WTC11 (cell line): Measurements from ENCODE around the gene SGCB.

Source experiments
- CREM ChIP-seq: sonication (generic); formaldehyde crosslinking; IDR thresholded peaks from 2 replicates; pipeline ENCODE4 v1.8.1; 2022; ENCODE audit warnings: mild to moderate bottlenecking, missing genetic modification reagents, moderate library complexity
- ETV6 ChIP-seq: sonication (generic); formaldehyde crosslinking; IDR thresholded peaks from 2 replicates; pipeline ENCODE4 v1.8.1; 2022; ENCODE audit warnings: mild to moderate bottlenecking, missing genetic modification reagents
- NFYB ChIP-seq: sonication (generic); formaldehyde crosslinking; conservative IDR thresholded peaks from 2 replicates; pipeline ENCODE4 v1.8.0; 2022; ENCODE audit warnings: low read depth, missing genetic modification reagents
- TEAD4 ChIP-seq: sonication (generic); formaldehyde crosslinking; IDR thresholded peaks from 2 replicates; pipeline ENCODE4 v1.8.0; 2022; ENCODE audit warnings: mild to moderate bottlenecking, missing genetic modification reagents
- ZNF138 ChIP-seq: sonication (generic); formaldehyde crosslinking; conservative IDR thresholded peaks from 2 replicates; pipeline ENCODE4 v1.8.1; 2022; ENCODE audit warnings: mild to moderate bottlenecking, moderate library complexity, missing genetic modification reagents
- ZNF232 ChIP-seq: sonication (generic); formaldehyde crosslinking; IDR thresholded peaks from 2 replicates; pipeline ENCODE4 v1.8.0; 2022; ENCODE audit warnings: mild to moderate bottlenecking, missing genetic modification reagents
- TF ChIP-seq, protein P1 (sequence below): fragments of 200-600 bp; IDR thresholded peaks from 2 replicates; pipeline ENCODE4 v1.8.0; 2022; ENCODE audit warnings: antibody characterized with exemption
- TF ChIP-seq, protein P2 (sequence below): sonication (generic); formaldehyde crosslinking; IDR thresholded peaks from 2 replicates; pipeline ENCODE4 v1.8.0; 2022; ENCODE audit warnings: mild to moderate bottlenecking, missing genetic modification reagents
- TF ChIP-seq, protein P3 (sequence below): sonication (generic); formaldehyde crosslinking; IDR thresholded peaks from 2 replicates; pipeline ENCODE4 v1.8.1; 2022; ENCODE audit warnings: low read depth, missing genetic modification reagents, borderline replicate concordance
- TF ChIP-seq, protein P4 (sequence below): fragments of 250-450 bp; sonication (Bioruptor Pico); IDR thresholded peaks from 2 replicates; pipeline ENCODE4 v2.1.2; 2022; ENCODE audit warnings: mild to moderate bottlenecking, moderate library complexity
- TF ChIP-seq, protein P5 (sequence below): fragments of 250-450 bp; sonication (Bioruptor Pico); IDR thresholded peaks from 2 replicates; pipeline ENCODE4 v1.9.0; 2021; ENCODE audit warnings: mild to moderate bottlenecking, borderline replicate concordance

DNA sequence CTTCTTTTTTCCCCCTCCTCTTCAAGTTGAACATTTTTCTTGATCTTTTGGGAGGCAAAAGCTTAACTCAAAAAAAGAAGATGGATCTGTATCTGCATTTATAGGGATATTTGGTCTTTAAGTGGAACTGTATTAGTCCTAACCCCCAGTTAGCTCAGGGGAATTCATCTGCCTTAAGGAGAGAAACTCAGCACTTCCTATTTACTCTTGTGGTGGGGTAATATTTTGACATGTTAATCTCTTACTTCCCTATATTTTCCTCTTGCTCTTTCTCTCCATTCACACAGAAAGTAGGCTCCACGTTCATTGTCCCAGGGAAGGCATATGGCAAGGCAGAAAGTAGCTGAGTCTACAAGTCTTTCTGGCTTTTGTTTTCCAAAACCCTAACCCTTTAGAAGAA lies 23.2 kb downstream of the SGCB start:
- TF ChIP-seq, protein P1, sequence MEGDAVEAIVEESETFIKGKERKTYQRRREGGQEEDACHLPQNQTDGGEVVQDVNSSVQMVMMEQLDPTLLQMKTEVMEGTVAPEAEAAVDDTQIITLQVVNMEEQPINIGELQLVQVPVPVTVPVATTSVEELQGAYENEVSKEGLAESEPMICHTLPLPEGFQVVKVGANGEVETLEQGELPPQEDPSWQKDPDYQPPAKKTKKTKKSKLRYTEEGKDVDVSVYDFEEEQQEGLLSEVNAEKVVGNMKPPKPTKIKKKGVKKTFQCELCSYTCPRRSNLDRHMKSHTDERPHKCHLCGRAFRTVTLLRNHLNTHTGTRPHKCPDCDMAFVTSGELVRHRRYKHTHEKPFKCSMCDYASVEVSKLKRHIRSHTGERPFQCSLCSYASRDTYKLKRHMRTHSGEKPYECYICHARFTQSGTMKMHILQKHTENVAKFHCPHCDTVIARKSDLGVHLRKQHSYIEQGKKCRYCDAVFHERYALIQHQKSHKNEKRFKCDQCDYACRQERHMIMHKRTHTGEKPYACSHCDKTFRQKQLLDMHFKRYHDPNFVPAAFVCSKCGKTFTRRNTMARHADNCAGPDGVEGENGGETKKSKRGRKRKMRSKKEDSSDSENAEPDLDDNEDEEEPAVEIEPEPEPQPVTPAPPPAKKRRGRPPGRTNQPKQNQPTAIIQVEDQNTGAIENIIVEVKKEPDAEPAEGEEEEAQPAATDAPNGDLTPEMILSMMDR, result no peak
- TF ChIP-seq ZNF138 (CRISPR knock-in tag) (no peak), ZNF232 (CRISPR knock-in tag) (no peak), NFYB (CRISPR knock-in tag) (no peak), TEAD4 (no peak), CREM (CRISPR knock-in tag) (no peak), ETV6 (no peak)
- TF ChIP-seq, protein P2, sequence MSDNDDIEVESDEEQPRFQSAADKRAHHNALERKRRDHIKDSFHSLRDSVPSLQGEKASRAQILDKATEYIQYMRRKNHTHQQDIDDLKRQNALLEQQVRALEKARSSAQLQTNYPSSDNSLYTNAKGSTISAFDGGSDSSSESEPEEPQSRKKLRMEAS, result no peak
- TF ChIP-seq, protein P3, sequence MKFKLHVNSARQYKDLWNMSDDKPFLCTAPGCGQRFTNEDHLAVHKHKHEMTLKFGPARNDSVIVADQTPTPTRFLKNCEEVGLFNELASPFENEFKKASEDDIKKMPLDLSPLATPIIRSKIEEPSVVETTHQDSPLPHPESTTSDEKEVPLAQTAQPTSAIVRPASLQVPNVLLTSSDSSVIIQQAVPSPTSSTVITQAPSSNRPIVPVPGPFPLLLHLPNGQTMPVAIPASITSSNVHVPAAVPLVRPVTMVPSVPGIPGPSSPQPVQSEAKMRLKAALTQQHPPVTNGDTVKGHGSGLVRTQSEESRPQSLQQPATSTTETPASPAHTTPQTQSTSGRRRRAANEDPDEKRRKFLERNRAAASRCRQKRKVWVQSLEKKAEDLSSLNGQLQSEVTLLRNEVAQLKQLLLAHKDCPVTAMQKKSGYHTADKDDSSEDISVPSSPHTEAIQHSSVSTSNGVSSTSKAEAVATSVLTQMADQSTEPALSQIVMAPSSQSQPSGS (CRISPR knock-in tag), result no peak
- TF ChIP-seq, protein P4, sequence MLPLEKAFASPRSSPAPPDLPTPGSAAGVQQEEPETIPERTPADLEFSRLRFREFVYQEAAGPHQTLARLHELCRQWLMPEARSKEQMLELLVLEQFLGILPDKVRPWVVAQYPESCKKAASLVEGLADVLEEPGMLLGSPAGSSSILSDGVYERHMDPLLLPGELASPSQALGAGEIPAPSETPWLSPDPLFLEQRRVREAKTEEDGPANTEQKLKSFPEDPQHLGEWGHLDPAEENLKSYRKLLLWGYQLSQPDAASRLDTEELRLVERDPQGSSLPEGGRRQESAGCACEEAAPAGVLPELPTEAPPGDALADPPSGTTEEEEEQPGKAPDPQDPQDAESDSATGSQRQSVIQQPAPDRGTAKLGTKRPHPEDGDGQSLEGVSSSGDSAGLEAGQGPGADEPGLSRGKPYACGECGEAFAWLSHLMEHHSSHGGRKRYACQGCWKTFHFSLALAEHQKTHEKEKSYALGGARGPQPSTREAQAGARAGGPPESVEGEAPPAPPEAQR (CRISPR knock-in tag), result no peak
- TF ChIP-seq, protein P5, sequence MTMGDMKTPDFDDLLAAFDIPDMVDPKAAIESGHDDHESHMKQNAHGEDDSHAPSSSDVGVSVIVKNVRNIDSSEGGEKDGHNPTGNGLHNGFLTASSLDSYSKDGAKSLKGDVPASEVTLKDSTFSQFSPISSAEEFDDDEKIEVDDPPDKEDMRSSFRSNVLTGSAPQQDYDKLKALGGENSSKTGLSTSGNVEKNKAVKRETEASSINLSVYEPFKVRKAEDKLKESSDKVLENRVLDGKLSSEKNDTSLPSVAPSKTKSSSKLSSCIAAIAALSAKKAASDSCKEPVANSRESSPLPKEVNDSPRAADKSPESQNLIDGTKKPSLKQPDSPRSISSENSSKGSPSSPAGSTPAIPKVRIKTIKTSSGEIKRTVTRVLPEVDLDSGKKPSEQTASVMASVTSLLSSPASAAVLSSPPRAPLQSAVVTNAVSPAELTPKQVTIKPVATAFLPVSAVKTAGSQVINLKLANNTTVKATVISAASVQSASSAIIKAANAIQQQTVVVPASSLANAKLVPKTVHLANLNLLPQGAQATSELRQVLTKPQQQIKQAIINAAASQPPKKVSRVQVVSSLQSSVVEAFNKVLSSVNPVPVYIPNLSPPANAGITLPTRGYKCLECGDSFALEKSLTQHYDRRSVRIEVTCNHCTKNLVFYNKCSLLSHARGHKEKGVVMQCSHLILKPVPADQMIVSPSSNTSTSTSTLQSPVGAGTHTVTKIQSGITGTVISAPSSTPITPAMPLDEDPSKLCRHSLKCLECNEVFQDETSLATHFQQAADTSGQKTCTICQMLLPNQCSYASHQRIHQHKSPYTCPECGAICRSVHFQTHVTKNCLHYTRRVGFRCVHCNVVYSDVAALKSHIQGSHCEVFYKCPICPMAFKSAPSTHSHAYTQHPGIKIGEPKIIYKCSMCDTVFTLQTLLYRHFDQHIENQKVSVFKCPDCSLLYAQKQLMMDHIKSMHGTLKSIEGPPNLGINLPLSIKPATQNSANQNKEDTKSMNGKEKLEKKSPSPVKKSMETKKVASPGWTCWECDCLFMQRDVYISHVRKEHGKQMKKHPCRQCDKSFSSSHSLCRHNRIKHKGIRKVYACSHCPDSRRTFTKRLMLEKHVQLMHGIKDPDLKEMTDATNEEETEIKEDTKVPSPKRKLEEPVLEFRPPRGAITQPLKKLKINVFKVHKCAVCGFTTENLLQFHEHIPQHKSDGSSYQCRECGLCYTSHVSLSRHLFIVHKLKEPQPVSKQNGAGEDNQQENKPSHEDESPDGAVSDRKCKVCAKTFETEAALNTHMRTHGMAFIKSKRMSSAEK (CRISPR knock-in tag), result no peak
